PC-9 (cell line): ENCODE data around the gene MAMDC4.

ENCODE experiments used
- CTCF ChIP-seq: fragments of 200-600 bp; sonication (generic); conservative IDR thresholded peaks from 2 replicates; pipeline ENCODE4 v1.6.1; 2017; ENCODE audit warnings: mixed run types, antibody characterized with exemption, mild to moderate bottlenecking, moderate library complexity
- EZH2 ChIP-seq: fragments of 200-600 bp; sonication (generic); IDR thresholded peaks from 2 replicates; pipeline ENCODE4 v1.8.0; 2017; ENCODE audit warnings: antibody characterized with exemption, low read depth

DNA sequence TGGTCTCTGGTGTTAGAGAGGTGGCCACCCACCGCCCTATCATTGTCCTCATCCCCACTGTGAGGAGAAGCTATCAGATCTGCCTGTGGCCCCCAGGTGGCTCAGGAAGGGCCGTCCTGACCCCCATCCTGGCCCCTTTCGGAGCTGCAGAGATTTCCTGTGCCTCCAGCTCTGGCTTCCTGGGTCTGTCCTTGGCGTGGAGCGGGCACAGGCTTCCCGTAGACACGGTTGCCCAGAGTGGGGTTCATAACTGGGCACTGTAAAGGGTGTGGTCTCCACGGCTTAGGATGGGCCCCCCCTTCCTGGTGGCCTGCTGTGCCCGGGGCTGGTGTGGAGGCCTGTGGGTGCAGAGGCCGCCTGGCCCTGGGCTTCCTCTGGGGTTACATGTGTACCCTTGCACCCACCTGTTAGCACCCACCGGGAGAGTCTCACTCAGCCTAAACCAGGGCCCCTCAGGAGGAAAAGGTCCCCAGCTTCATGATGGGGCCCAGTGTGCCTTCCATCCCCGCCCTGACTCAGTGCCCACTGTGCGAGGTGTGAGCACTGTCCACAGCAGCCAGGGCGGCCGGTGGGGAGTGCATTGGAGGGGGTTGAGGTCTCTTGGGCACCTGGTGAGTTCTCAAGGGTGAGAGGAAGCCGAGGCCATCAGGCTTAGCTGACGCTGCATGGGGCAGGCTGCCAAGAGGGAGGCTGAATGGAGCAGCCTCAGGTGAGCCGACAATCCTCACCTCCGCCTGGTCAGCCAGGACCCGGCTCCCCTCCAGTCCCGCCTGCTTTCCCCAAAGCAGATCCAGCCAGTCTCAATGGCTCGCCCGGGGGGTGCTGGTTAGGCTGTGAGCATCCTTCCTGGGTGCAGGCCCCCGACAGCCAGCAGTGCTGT lies 25.2 kb upstream of the MAMDC4 start:
- no peak for TF ChIP-seq CTCF
- no peak for TF ChIP-seq EZH2
